HepG2 (cell line): Measurements from ENCODE around the gene SMAD1. TPM values are rescaled to one million over a fixed set of nuclear protein-coding genes. Genes with fewer than 3 reads are reported as not detected.

ENCODE experiments used
- ATAC-seq: fragments of 200-7000 bp; cut with Tn5 transposase; 3 replicates; pipeline ENCODE4 v1.9.1; 2020; ENCODE audit warnings: mild to moderate bottlenecking, moderate library complexity
- BruUV-seq: library from RNA; stranded (reverse); fragments of 400-500 nt; replicated peaks from 2 replicates; lab custom pipeline; 2021; lab: Mats Ljungman, UMichigan
- CTCF ChIA-PET: fragments of 300-600 bp; formaldehyde crosslinking; extraction: SDS; loops from one replicate; lab custom pipeline; 2021; ENCODE audit warnings: low total read pairs, inconsistent platforms, low intra/inter-chr PET ratio; lab: Yijun Ruan, JAX
- POLR2A ChIA-PET: fragments of 350-600 bp; sonication (Branson Sonifier 250); formaldehyde crosslinking; loops from one replicate; lab custom pipeline; 2020; ENCODE audit warnings: antibody characterized with exemption, inconsistent platforms; lab: Yijun Ruan, JAX
- DNase-seq: peaks from one replicate; pipeline ENCODE4 v3.0.0-alpha.2; 2015; ENCODE audit warnings: low spot score
- FAIRE-seq: peaks from 3 replicates; lab custom pipeline; 2011; peaks lifted over from hg19 to GRCh38; lab: Jason Lieb, UNC
- H2AFZ ChIP-seq: one replicate; pipeline ENCODE4 v1.6.1; 2011; ENCODE audit warnings: low read length, inconsistent platforms
- H3K27ac ChIP-seq: fragments of 300-600 bp; 3 replicates; pipeline ENCODE4 v1.8.0; 2011; ENCODE audit warnings: mixed run types, mild to moderate bottlenecking, mixed read lengths, low read length, inconsistent platforms; ENCODE audit not compliant: insufficient read depth; ENCODE audit errors: extremely low read length
- H3K27me3 ChIP-seq, 2 experiments: fragments of 200-600 bp in 1 of 2; 2 replicates in 1 of 2; 3 replicates in 1 of 2; pipeline versions ENCODE4 v1.6.0 to v1.8.0; 2011; ENCODE audit warnings: low read length in 2 of 2, mild to moderate bottlenecking in 2 of 2, moderate library complexity in 2 of 2, inconsistent platforms in 1 of 2; ENCODE audit not compliant: insufficient read depth in 2 of 2, control insufficient read depth in 1 of 2
- H3K36me3 ChIP-seq, 2 experiments: fragments of 200-600 bp in 1 of 2; replicated peaks in 1 of 2; 2 replicates in 1 of 2; 3 replicates in 1 of 2; pipeline versions ENCODE4 v1.5.1 to v1.8.0; 2011; ENCODE audit warnings: low read length in 2 of 2, inconsistent platforms in 1 of 2; ENCODE audit not compliant: insufficient read depth in 2 of 2, control insufficient read depth in 1 of 2
- H3K4me1 ChIP-seq: 2 replicates; pipeline ENCODE4 v1.5.1; 2012; ENCODE audit warnings: low read length, inconsistent platforms; ENCODE audit not compliant: insufficient read depth
- H3K4me2 ChIP-seq: 2 replicates; pipeline ENCODE4 v1.6.0; 2011; ENCODE audit warnings: low read depth, low read length, inconsistent platforms
- H3K4me3 ChIP-seq, 3 experiments: fragments of 200-600 bp in 1 of 3; sonication (generic), shearing (Covaris generic) in 1 of 3; replicated peaks in 1 of 3; 2 replicates each; pipeline ENCODE4 v1.5.1; 2011 to 2016; ENCODE audit warnings: low read length in 3 of 3, inconsistent platforms in 2 of 3, low read depth in 2 of 3, mild to moderate bottlenecking in 2 of 3, control low read depth in 1 of 3, mixed read lengths in 1 of 3; ENCODE audit not compliant: insufficient read depth in 1 of 3
- H3K79me2 ChIP-seq: one replicate; pipeline ENCODE4 v1.6.1; 2011; ENCODE audit warnings: low read length, inconsistent platforms; ENCODE audit not compliant: insufficient read depth
- H3K9ac ChIP-seq: 2 replicates; pipeline ENCODE4 v1.6.0; 2011; ENCODE audit warnings: mild to moderate bottlenecking, low read depth, low read length, inconsistent platforms; ENCODE audit not compliant: insufficient read depth
- H3K9me3 ChIP-seq: 2 replicates; pipeline ENCODE4 v1.5.1; 2012; ENCODE audit warnings: mild to moderate bottlenecking, low read length
- H4K20me1 ChIP-seq: 2 replicates; pipeline ENCODE4 v1.6.0; 2011; ENCODE audit warnings: inconsistent platforms, mild to moderate bottlenecking, low read length, moderate library complexity; ENCODE audit not compliant: insufficient read depth
- BHLHE40 ChIP-seq: IDR thresholded peaks from 2 replicates; pipeline ENCODE4 v1.6.1; 2011; ENCODE audit warnings: low read length, improper control_type of control experiment
- FLYWCH1 ChIP-seq: sonication (generic); formaldehyde crosslinking; IDR thresholded peaks from 2 replicates; pipeline ENCODE4 v1.8.1; 2023; ENCODE audit warnings: mild to moderate bottlenecking, missing genetic modification reagents
- HHEX ChIP-seq: IDR thresholded peaks from 2 replicates; pipeline ENCODE4 v1.6.1; 2016; ENCODE audit warnings: control low read depth
- KDM5A ChIP-seq: fragments of 200-600 bp; sonication (generic); IDR thresholded peaks from 2 replicates; pipeline ENCODE4 v1.7.0; 2018; ENCODE audit warnings: antibody characterized with exemption, mild to moderate bottlenecking, low read length, borderline replicate concordance
- PTBP1 ChIP-seq: fragments of 200-400 bp; formaldehyde crosslinking; IDR thresholded peaks from 2 replicates; pipeline ENCODE4 v1.6.1; 2018; ENCODE audit warnings: low read length, low read depth; ENCODE audit not compliant: poor library complexity, severe bottlenecking
- RARG ChIP-seq: sonication (generic); formaldehyde crosslinking; IDR thresholded peaks from 2 replicates; pipeline ENCODE4 v1.4.0; 2020; ENCODE audit warnings: low read depth, mild to moderate bottlenecking, missing genetic modification reagents
- TBP ChIP-seq: sonication (generic); formaldehyde crosslinking; IDR thresholded peaks from 2 replicates; pipeline ENCODE4 v1.5.0; 2020; ENCODE audit warnings: missing genetic modification reagents
- TCF12 ChIP-seq, 2 experiments: fragments of 450-650 bp in 1 of 2; sonication (generic) in 1 of 2; formaldehyde crosslinking in 1 of 2; IDR thresholded peaks; 2 replicates each; pipeline versions ENCODE4 v1.6.1 to v1.8.0; 2017 to 2022; ENCODE audit warnings: antibody characterized with exemption in 1 of 2, mild to moderate bottlenecking in 1 of 2, missing genetic modification reagents in 1 of 2, moderate library complexity in 1 of 2
- TSC22D2 ChIP-seq: sonication (generic); formaldehyde crosslinking; IDR thresholded peaks from 2 replicates; pipeline ENCODE4 v1.5.1; 2020; ENCODE audit warnings: missing genetic modification reagents, mild to moderate bottlenecking, borderline replicate concordance
- XRCC5 ChIP-seq: fragments of 200-400 bp; formaldehyde crosslinking; optimal IDR thresholded peaks from 2 replicates; pipeline ENCODE3; 2017; ENCODE audit warnings: mild to moderate bottlenecking, low read length
- ZFP36L2 ChIP-seq: sonication (generic); formaldehyde crosslinking; IDR thresholded peaks from 2 replicates; pipeline ENCODE4 v1.4.0; 2020; ENCODE audit warnings: missing genetic modification reagents
- ZMAT3 ChIP-seq: sonication (generic); formaldehyde crosslinking; conservative IDR thresholded peaks from 2 replicates; pipeline ENCODE4 v1.7.0; 2021; ENCODE audit warnings: missing genetic modification reagents
- ZNF10 ChIP-seq: sonication (generic); formaldehyde crosslinking; IDR thresholded peaks from 2 replicates; pipeline ENCODE4 v1.4.0; 2020; ENCODE audit warnings: mild to moderate bottlenecking, low read depth, missing genetic modification reagents, borderline replicate concordance
- ZNF3 ChIP-seq: IDR thresholded peaks from 2 replicates; pipeline ENCODE4 v1.7.0; 2017; ENCODE audit warnings: inconsistent platforms
- ZNF780A ChIP-seq: sonication (generic); formaldehyde crosslinking; IDR thresholded peaks from 2 replicates; pipeline ENCODE4 v1.8.0; 2022; ENCODE audit warnings: mild to moderate bottlenecking, missing genetic modification reagents, moderate library complexity
- ZNF792 ChIP-seq: IDR thresholded peaks from 2 replicates; pipeline ENCODE4 v1.6.1; 2016
- WGBS: methylation state at CpG from one replicate; pipeline ENCODE4 v1.1.6; 2017; ENCODE audit warnings: low lambda C conversion rate; 5-methylcytosine and 5-hydroxymethylcytosine counted together
- in situ Hi-C: cut with HindIII; loops from 2 replicates; pipeline ENCODE4 v1.10.0; 2017; ENCODE audit warnings: low pct_unique_long_range_greater_than_20kb; ENCODE audit not compliant: extremely low pct_ligation_motif_present
- intact Hi-C: fragments of 100-400 bp; cut with micrococcal nuclease; formaldehyde crosslinking; loops from one replicate; pipeline ENCODE4 v1.10.0; 2022; ENCODE audit not compliant: unreplicated experiment
- polyA plus RNA-seq, 8 experiments: library from polyadenylated mRNA; depleted of rRNA in 3 of 8; stranded (reverse) in 7 of 8; unstranded in 1 of 8; fragments of >200 nt; fragmentation: Illumina TruSeq in 4 of 8; extraction: Trizol in 4 of 8; gene quantifications; 2 replicates each; pipeline versions ENCODE4 v1.2.1 to v1.2.3, GENCODE V29; 2011 to 2016; ENCODE audit warnings: low read depth in 4 of 8, missing spikeins in 1 of 8, mixed read lengths in 1 of 8; ENCODE audit not compliant: insufficient read depth in 1 of 8
- total RNA-seq, 5 experiments: library from RNA; depleted of rRNA; stranded (reverse); fragments of >200 nt; fragmentation: Illumina TruSeq; extraction: Trizol; gene quantifications; 2 replicates each; pipeline ENCODE4 v1.2.3, GENCODE V29; 2016; ENCODE audit warnings: low read depth in 1 of 5
- TF ChIP-seq, protein P1 (sequence below): sonication (generic); formaldehyde crosslinking; IDR thresholded peaks from 2 replicates; pipeline ENCODE4 v1.4.0; 2020; ENCODE audit warnings: missing genetic modification reagents

The SMAD1 gene
- total and polyA plus RNA-seq, 2 of the 13 experiments (the other 11 are each of a cell fraction or from before 2014, with no cell fraction given), result 12.7 to 16.6 TPM

- POLR2A ChIA-PET, result no interaction called here
Measured at GRCh38 chr4:145538596-145538995, 56.9 kb downstream of the SMAD1 start.

GRCh38 chr4:145539671-145540070, 58.0 kb downstream of the SMAD1 start:
- Histone ChIP-seq H2AFZ (no peak overlapping the region), H3K27me3 (no peaks in the 10 kb centered on the region), H3K4me2 (no peak overlapping the region), H3K27ac (no peak overlapping the region), H3K4me3 (no peak overlapping the region), H3K9ac (no peak overlapping the region), H3K36me3 (peaks cover 1 to 9% of the 10 kb centered on the region in 2 experiments; a peak in 2 of 5 replicates), H3K79me2 (no peaks in the 10 kb centered on the region), H3K9me3 (no peaks in the 10 kb centered on the region), H4K20me1 (no peaks in the 10 kb centered on the region), H3K4me1 (no peaks in the 10 kb centered on the region)
- DNase-seq, result no peak
- POLR2A ChIA-PET, result no interaction called here
- no TSS peak for BruUV-seq
- TF ChIP-seq ZNF792 (CRISPR knock-in tag) (no peak), BHLHE40 (no peak), TSC22D2 (CRISPR knock-in tag) (no peak), ZMAT3 (CRISPR knock-in tag) (no peak), HHEX (no peak)
- TF ChIP-seq, protein P1, sequence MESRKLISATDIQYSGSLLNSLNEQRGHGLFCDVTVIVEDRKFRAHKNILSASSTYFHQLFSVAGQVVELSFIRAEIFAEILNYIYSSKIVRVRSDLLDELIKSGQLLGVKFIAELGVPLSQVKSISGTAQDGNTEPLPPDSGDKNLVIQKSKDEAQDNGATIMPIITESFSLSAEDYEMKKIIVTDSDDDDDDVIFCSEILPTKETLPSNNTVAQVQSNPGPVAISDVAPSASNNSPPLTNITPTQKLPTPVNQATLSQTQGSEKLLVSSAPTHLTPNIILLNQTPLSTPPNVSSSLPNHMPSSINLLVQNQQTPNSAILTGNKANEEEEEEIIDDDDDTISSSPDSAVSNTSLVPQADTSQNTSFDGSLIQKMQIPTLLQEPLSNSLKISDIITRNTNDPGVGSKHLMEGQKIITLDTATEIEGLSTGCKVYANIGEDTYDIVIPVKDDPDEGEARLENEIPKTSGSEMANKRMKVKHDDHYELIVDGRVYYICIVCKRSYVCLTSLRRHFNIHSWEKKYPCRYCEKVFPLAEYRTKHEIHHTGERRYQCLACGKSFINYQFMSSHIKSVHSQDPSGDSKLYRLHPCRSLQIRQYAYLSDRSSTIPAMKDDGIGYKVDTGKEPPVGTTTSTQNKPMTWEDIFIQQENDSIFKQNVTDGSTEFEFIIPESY, result no peak
- CTCF ChIA-PET, result no interaction called here
- ATAC-seq, result no peak
- in situ Hi-C loops, result no loop called here
- intact Hi-C loops, result no loop called here
- no peak for FAIRE-seq
- 96% methylated on average over 4 of the region's 4 CpGs for WGBS

More at GRCh38 chr4:145538596-145538995, 56.9 kb downstream of the SMAD1 start:
- Histone ChIP-seq H3K4me2 (no peak overlapping the region), H3K27ac (no peak overlapping the region), H3K36me3 (peaks cover 1 to 9% of the 10 kb centered on the region in 2 experiments; a peak in 2 of 5 replicates), H3K9ac (no peak overlapping the region), H3K79me2 (no peaks in the 10 kb centered on the region), H3K27me3 (no peaks in the 10 kb centered on the region), H3K4me1 (no peaks in the 10 kb centered on the region), H3K4me3 (no peak overlapping the region), H2AFZ (no peak overlapping the region)
- FAIRE-seq (no peak), ATAC-seq (no peak), DNase-seq (no peak)
- WGBS, result 93% methylated on average over 1 of the region's 1 CpG
- no TSS peak for BruUV-seq
- intact Hi-C loops, result no loop called here
- CTCF ChIA-PET, result no interaction called here
- TF ChIP-seq KDM5A (no peak), TCF12 (IDR thresholded peaks at IDR 0.05) (no peak), TCF12 (CRISPR knock-in tag; IDR thresholded peaks at IDR 0.05) (no peak), PTBP1 (no peak), FLYWCH1 (CRISPR knock-in tag) (no peak), RARG (CRISPR knock-in tag) (no peak), ZNF780A (CRISPR knock-in tag) (no peak), ZNF3 (CRISPR knock-in tag) (no peak), ZNF10 (CRISPR knock-in tag) (no peak), TBP (no peak), XRCC5 (no peak), ZMAT3 (CRISPR knock-in tag) (no peak), ZFP36L2 (no peak)
- TF ChIP-seq, all 625 proteins: peak for 0
- no peaks in the 10 kb centered on the region for H4K20me1 ChIP-seq
- in situ Hi-C loops, result no loop called here
- H3K9me3 ChIP-seq, result no peaks in the 10 kb centered on the region
